ENCODE data around the gene ZFHX3. TPM values are rescaled to one million over a fixed set of nuclear protein-coding genes. Genes with fewer than 3 reads are reported as not detected.

ZFHX3 gene, protein sequence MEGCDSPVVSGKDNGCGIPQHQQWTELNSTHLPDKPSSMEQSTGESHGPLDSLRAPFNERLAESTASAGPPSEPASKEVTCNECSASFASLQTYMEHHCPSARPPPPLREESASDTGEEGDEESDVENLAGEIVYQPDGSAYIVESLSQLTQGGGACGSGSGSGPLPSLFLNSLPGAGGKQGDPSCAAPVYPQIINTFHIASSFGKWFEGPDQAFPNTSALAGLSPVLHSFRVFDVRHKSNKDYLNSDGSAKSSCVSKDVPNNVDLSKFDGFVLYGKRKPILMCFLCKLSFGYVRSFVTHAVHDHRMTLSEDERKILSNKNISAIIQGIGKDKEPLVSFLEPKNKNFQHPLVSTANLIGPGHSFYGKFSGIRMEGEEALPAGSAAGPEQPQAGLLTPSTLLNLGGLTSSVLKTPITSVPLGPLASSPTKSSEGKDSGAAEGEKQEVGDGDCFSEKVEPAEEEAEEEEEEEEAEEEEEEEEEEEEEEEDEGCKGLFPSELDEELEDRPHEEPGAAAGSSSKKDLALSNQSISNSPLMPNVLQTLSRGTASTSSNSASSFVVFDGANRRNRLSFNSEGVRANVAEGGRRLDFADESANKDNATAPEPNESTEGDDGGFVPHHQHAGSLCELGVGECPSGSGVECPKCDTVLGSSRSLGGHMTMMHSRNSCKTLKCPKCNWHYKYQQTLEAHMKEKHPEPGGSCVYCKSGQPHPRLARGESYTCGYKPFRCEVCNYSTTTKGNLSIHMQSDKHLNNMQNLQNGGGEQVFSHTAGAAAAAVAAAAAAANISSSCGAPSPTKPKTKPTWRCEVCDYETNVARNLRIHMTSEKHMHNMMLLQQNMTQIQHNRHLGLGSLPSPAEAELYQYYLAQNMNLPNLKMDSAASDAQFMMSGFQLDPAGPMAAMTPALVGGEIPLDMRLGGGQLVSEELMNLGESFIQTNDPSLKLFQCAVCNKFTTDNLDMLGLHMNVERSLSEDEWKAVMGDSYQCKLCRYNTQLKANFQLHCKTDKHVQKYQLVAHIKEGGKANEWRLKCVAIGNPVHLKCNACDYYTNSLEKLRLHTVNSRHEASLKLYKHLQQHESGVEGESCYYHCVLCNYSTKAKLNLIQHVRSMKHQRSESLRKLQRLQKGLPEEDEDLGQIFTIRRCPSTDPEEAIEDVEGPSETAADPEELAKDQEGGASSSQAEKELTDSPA (N-terminal part only)
- under 1 TPM; 0.38 to 0.43 TPM for total RNA-seq

DNA sequence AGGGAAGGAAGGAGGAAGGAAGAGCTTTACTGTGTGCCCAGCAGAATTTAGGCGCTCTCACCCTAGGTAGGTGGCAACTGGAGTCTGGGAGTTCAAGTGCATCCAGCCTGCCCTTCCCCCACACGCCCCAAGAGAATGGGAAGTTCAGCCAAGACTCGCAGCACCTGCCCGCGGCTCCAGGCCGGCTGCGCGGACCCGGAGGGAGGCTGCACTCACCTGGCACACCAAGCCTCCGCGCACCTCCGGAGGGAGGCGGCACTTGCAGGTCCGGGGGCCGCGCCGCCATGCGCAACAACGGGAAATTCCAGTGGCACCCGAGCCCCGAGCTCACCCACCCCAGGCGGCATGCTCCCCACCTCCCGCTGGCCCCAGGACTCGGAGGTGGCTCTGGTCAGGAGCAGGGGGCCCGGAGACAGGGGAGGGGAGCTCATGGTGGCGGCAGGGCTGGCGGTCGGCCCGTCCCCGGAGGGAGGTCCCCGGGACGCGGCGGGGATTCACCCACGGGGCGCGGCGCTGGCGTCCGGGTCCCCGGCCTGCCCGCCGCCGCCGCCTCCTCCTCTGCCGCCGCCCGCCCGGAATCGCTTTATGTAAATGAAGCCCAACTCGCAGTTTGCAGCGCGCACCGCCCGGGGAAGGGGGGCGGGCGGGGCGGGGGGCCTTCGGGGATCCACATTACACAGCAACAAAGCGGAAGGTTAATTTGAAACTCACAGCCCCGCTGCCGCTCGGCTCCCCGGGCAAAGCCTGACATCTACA lies at the start of gene ZFHX3:
ZFHX3 (minus strand) TSS at position 593 of the 756 bp plus-strand sequence. CDS start 87,983 bp downstream, outside the sequence.
- Mint-ChIP-seq H3K9me3 (no peaks in the 10 kb centered on the region), H3K36me3 (ENCODE audit: low read depth) (no peaks in the 10 kb centered on the region), H3K27me3 (peaks cover 35% of the 10 kb centered on the region), H3K4me3 (peak within 1 kb of the TSS; percentile 24), H3K4me1 (peaks cover 3% of the 10 kb centered on the region), H3K27ac (no peak within 1 kb of the TSS)
- DNase-seq: peak; percentile 18
- POLR2A ChIA-PET: no interaction called here
- CTCF ChIA-PET: no interaction called here

DNA sequence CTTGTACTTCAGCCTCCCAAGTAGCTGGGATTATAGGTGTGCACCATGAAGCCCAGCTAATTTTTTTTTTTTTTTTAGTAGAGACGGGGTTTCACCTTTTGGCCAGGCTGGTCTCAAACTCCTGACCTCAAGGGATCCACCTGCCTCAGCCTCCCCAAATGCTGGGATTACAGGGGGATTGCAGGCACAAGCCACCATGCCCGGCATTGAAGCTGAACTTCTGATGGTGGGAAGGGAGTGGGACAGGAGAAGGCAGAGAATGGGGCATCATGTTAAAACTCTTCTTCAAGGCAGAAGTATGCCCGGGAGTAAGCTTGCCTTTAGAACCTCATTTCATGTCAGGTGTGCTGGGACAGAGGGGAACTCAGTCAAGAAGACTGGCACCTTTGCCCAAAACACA lies 48.6 kb upstream of the ZFHX3 start:
- Mint-ChIP-seq H3K4me1 (no peaks in the 10 kb centered on the region), H3K4me3 (no peak overlapping the region), H3K9me3 (no peaks in the 10 kb centered on the region), H3K27me3 (no peaks in the 10 kb centered on the region), H3K36me3 (ENCODE audit: low read depth) (no peaks in the 10 kb centered on the region), H3K27ac (no peak overlapping the region)
- no peak for DNase-seq
- CTCF ChIA-PET: no interaction called here
- POLR2A ChIA-PET: no interaction called here

DNA sequence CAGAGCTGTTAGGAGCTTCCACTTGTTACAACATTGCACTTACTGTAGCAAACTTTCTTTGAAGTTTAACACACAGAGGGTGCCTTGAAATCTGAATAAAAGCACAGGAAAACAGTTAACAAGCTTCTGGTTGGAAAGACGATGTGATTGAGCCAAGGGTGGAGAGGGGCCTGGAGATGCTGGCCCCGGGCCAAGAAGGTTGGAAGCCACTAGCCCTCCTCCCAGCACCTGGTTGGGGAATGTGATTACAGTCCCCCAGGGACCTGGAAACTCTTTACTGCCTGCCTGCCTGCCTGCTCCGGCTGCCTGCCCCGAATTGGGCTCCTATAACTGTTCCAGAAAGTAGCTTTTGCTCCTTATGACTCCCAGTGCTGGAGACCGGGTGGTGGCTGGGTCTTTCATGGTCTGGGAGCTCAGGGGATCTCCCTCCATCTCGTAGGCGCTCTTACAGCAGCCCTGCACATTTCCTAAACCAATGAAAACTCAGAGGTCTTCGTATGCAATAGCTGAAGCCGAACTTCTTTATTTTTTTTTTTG lies 48.0 kb upstream of the ZFHX3 start:
- Mint-ChIP-seq H3K27me3 (no peaks in the 10 kb centered on the region), H3K27ac (no peak overlapping the region), H3K4me3 (no peak overlapping the region), H3K4me1 (no peaks in the 10 kb centered on the region), H3K36me3 (ENCODE audit: low read depth) (no peaks in the 10 kb centered on the region), H3K9me3 (no peaks in the 10 kb centered on the region)
- ChIA-PET CTCF (no interaction called here), POLR2A (no interaction called here)
- DNase-seq: no peak

DNA sequence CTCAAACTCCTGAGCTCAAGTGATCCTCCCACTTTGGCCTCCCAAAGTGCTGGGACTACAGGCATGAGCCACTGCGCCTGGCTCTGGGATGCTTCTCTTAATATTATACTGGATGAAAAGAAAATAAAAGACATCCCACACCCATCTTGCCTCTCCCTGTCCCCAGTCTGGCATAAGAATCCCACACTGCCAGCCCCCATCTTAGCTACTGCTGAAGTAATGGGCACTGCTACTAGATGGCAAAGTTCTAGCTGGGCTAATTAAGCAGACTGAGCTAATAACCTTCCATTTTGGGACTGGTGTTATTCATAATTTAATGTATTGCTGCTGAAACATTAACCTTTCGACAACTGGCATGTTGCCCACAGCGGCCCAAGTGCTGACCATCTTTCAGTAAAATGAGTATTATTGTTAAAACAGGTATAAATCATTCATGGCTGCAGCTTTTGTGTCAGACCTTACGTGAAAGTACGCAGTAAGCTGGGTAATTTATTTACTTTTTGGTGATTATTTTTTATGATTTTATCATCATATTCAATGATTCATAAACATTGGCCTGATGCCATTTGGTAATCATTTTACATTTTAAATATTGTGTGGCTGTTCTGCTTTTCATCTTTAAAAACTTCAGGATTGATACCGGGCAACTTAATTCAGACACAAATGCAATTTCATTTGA lies 47.4 kb upstream of the ZFHX3 start:
- H3K4me1 Mint-ChIP-seq: no peaks in the 10 kb centered on the region
- no peak for DNase-seq
- no peak overlapping the region for H3K27ac Mint-ChIP-seq
- ChIA-PET CTCF (no interaction called here), POLR2A (no interaction called here)
- H3K27me3 Mint-ChIP-seq: no peaks in the 10 kb centered on the region
- H3K9me3 Mint-ChIP-seq: no peaks in the 10 kb centered on the region
- no peaks in the 10 kb centered on the region for H3K36me3 Mint-ChIP-seq (ENCODE audit: low read depth)
- H3K4me3 Mint-ChIP-seq: no peak overlapping the region

DNA sequence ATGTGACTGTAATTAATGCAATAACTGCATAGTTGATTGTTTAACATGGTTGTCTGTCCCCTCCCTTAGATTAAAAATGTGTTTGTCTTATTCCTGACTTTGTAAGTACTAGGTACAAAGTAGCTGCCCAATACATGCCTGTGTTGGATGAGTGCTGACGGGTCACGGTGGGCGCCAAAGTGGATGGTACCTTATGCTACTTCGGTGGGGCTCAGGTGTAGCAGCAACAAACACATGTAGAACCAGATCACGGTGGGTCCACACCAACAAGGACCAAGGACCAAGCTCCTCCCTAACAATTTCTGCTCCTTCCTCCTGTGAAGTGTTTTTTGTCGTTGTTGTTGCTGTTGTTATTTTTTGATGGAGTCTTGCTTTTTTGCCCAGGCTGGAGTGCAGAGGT lies 46.4 kb upstream of the ZFHX3 start:
- no peak overlapping the region for H3K27ac Mint-ChIP-seq
- ChIA-PET POLR2A (no interaction called here), CTCF (no interaction called here)
- H3K27me3 Mint-ChIP-seq: no peaks in the 10 kb centered on the region
- H3K4me3 Mint-ChIP-seq: no peak overlapping the region
- no peak for DNase-seq
- no peaks in the 10 kb centered on the region for H3K36me3 Mint-ChIP-seq (ENCODE audit: low read depth)
- no peaks in the 10 kb centered on the region for H3K4me1 Mint-ChIP-seq
- H3K9me3 Mint-ChIP-seq: no peaks in the 10 kb centered on the region

DNA sequence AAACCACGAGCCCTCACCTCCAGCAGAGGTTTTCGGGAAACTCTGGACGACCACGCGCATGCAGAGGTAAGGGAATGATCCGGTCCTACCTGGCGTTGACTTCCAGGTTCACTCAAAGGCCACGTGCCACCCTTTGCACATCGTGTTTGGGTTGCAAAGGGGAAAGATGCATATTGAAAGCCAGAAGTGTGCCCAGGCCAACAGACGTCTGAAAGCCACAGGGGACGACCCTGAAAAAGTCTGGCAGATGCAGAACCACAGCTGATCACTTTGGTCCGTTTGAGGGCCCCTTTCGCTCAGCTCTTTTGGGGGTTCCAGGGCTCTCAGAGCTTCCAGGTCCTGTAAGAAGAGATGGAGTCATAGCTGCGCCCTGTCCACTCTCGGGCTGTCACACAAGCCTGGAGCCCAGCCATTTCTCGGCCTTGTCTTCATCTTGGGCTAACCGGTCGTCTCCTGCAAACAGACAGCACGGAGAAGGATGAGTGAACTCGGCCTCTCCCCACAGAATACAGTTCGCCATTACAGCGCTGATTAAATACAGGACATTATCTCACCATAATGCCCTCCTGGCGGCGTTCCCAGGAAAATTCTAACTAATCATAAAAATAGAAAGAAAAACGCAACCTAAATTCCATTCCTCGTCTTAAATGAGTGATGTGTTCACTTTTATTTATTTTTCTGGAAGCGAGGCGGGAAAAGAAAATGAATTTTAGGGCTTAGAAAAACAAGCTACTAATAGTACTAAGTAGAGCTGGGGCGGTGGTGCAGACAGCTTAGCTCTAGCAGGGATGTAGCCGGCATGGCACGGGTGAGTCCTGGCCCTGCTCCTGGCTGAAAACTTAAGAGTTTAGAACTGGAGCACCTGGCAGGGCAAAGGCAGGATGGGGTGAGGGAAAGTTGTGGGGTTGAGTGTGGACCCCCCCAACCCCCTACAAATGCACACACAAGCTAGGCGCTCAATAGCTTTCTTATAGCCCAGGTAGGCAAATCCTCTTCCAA lies 45.5 kb upstream of the ZFHX3 start:
- Mint-ChIP-seq H3K36me3 (ENCODE audit: low read depth) (no peaks in the 10 kb centered on the region), H3K27ac (no peak overlapping the region), H3K27me3 (no peaks in the 10 kb centered on the region), H3K4me3 (no peak overlapping the region), H3K4me1 (no peaks in the 10 kb centered on the region), H3K9me3 (no peaks in the 10 kb centered on the region)
- no peak for DNase-seq
- ChIA-PET POLR2A (no interaction called here), CTCF (no interaction called here)

DNA sequence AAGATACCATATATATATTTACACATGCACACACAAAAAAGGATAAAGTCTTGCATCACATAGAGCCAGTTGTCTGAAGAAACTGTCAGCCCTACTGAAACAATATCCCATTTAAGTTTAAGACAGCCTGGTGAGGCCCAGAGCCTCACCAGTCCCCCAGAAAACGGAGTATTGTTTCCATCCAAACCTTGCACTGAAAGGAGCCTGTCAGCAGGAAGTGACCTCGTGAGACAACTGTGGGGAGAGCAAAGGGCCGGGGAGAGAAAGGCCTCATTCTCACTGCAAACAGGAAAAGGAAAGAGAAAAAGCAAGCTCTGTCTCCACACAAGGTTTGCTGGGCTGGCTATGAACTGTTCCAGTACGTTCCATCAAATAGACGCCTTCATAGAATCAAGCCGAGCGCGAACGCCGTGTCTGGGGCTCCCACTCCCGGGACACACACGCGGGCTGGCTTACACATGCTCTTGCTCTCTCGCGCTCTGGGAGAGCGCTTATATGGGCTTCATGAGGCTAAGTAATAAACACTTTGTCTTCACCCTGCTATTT lies 44.4 kb upstream of the ZFHX3 start:
- H3K4me1 Mint-ChIP-seq: no peaks in the 10 kb centered on the region
- no peak for DNase-seq
- H3K27me3 Mint-ChIP-seq: no peaks in the 10 kb centered on the region
- H3K4me3 Mint-ChIP-seq: no peak overlapping the region
- POLR2A ChIA-PET: no interaction called here
- H3K9me3 Mint-ChIP-seq: no peaks in the 10 kb centered on the region
- no peak overlapping the region for H3K27ac Mint-ChIP-seq
- no peaks in the 10 kb centered on the region for H3K36me3 Mint-ChIP-seq (ENCODE audit: low read depth)
- CTCF ChIA-PET: no interaction called here

DNA sequence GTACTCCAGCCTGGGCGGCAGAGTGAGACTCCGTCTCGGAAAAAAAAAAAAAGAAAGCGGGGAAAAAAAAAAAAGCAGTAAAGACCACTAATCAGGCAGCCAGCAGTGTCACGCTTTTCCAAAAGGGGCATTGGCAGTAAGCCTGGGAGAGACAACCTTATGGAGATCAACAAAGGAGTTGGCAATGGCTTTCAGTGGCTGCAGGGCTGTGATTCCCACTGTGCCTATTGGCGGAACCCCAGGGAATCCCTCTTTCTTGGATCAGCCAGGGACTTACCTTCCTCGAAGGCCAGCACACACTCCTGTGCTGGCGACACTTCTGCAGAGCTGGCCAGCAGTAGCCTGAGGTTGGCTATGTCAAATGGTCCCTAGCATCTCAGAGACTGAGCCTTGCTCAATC lies 43.2 kb upstream of the ZFHX3 start:
- CTCF ChIA-PET: no interaction called here
- DNase-seq: no peak
- no peaks in the 10 kb centered on the region for H3K27me3 Mint-ChIP-seq
- no peak overlapping the region for H3K27ac Mint-ChIP-seq
- no peaks in the 10 kb centered on the region for H3K9me3 Mint-ChIP-seq
- H3K4me1 Mint-ChIP-seq: no peaks in the 10 kb centered on the region
- no peak overlapping the region for H3K4me3 Mint-ChIP-seq
- POLR2A ChIA-PET: no interaction called here
- no peaks in the 10 kb centered on the region for H3K36me3 Mint-ChIP-seq (ENCODE audit: low read depth)

DNA sequence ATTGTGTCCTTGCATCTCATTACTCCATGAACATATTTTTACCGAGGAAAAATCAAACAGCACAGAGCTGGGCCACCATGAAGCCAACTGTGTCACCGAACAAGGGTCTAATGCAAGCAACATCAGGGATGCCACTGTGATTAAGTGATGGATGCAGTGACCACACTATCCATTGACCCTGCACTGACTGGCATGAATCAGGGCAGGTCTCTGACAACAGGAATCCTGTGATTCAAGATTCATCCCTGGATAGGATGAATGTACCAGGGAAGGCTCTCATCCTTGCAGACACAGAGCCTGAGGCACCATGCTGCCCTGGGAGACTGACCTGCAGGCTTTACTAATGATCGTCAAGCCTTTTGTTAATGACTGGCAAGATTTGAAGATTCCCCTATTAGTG lies 41.5 kb upstream of the ZFHX3 start:
- Mint-ChIP-seq H3K9me3 (no peaks in the 10 kb centered on the region), H3K27ac (no peak overlapping the region), H3K27me3 (no peaks in the 10 kb centered on the region), H3K36me3 (ENCODE audit: low read depth) (no peaks in the 10 kb centered on the region), H3K4me3 (no peak overlapping the region), H3K4me1 (no peaks in the 10 kb centered on the region)
- ChIA-PET CTCF (no interaction called here), POLR2A (no interaction called here)
- DNase-seq: no peak

DNA sequence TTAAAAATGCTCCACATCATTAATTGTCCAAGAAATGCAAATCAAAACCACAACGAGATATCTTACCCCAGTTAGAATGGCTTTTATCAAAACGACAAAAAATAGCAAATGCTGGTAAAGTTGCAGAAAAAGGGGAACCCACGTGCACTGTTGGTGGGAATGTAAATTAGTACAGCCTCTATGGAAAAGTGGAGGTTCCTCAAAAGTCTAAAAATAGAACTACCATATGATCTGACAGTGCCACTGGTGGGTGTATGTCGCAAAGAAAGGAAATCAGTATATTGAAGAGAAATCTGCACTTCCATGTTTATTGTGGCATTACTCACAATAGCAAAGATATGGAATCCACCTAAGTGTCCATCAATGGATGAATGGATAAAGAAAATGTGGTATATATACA lies 38.2 kb upstream of the ZFHX3 start:
- CTCF ChIA-PET: no interaction called here
- POLR2A ChIA-PET: no interaction called here

DNA sequence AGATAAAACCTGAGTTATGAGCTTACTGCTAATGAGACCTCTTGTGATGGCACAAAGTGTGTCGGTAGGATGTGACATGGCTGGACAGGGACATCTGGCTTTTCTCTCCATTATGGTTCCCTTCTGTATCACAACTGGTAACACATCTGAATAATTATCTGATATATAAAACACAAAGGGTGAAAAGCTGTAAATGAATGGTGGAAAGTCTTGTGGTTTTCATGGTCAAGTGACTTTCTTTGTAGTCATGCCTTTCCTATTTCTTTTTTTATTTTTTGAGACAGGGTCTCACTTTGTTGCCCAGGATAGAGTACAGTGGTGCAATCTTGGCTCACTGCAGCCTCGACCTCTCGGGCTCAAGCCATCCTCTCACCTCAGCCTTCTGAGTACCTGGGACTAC lies 35.3 kb upstream of the ZFHX3 start:
- Mint-ChIP-seq H3K27me3 (no peaks in the 10 kb centered on the region), H3K4me1 (no peaks in the 10 kb centered on the region), H3K4me3 (no peak overlapping the region), H3K36me3 (ENCODE audit: low read depth) (no peaks in the 10 kb centered on the region), H3K27ac (no peak overlapping the region), H3K9me3 (no peaks in the 10 kb centered on the region)
- DNase-seq: no peak
- CTCF ChIA-PET: no interaction called here
- POLR2A ChIA-PET: no interaction called here

More for the DNA sequence above, 38.2 kb upstream of the ZFHX3 start:
- no peak for DNase-seq
- H3K4me3 Mint-ChIP-seq: no peak overlapping the region
- no peak overlapping the region for H3K27ac Mint-ChIP-seq
- no peaks in the 10 kb centered on the region for H3K36me3 Mint-ChIP-seq (ENCODE audit: low read depth)
- no peaks in the 10 kb centered on the region for H3K4me1 Mint-ChIP-seq
- no peaks in the 10 kb centered on the region for H3K27me3 Mint-ChIP-seq
- no peaks in the 10 kb centered on the region for H3K9me3 Mint-ChIP-seq

Data from activated CD4-positive, alpha-beta memory T cell treated with anti-CD3 and anti-CD28 coated beads, Interleukin-2, amount 10 ng/mL, durations not matched to agents 7 days and 5 days (primary cell).